GM21360 (cell line): ENCODE data around the gene SLC10A1.
"Not testable (repeated sequence)": the region's sequence is repeated elsewhere in the genome, so short reads cannot be mapped to it uniquely, and the experiment has no call there.

Source experiments
- ATAC-seq: cut with Tn5 transposase; IDR thresholded peaks from one replicate; pipeline ENCODE4 v1.9.1; 2021; ENCODE audit warnings: mild to moderate bottlenecking, moderate library complexity; ENCODE audit not compliant: unreplicated experiment

Gene SLC10A1

GRCh38 chr14:69796797-69797500 is at the start of gene SLC10A1:
SLC10A1 (minus strand) TSS chr14:69797241; CDS start chr14:69797155, 86 bp downstream.
- no peak for ATAC-seq

GRCh38 chr14:69845787-69846186 is 48.7 kb upstream of the SLC10A1 start:
- ATAC-seq, result no peak

DNA sequence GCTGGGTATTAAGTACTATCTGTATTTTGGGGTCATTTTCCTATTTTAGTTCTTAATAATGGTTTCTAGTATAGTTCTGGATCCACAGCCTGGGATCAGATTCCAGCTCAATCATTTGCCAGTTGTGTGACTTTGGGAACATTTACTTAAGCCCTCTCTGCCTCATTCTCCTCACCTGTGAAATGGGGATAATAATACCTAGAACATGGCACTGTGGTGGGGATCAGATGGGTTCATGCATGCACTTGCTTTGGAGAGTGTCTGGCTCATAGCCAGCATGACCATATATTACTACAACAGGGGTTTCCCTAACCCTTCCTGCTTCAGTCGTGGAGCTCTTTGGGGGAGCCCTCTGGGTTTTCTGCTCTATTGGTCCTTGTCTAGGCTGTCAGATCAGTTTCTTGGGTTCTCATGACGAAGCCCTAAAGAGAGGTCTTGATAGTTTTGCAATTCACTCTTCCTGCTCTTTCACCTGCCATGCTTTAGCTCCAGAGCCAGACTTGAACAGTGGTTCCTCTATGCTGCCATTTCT is 48.1 kb upstream of the SLC10A1 start:
- no peak for ATAC-seq

- no peak for ATAC-seq
Measured at GRCh38 chr14:69844171-69844570, 47.1 kb upstream of the SLC10A1 start.

DNA sequence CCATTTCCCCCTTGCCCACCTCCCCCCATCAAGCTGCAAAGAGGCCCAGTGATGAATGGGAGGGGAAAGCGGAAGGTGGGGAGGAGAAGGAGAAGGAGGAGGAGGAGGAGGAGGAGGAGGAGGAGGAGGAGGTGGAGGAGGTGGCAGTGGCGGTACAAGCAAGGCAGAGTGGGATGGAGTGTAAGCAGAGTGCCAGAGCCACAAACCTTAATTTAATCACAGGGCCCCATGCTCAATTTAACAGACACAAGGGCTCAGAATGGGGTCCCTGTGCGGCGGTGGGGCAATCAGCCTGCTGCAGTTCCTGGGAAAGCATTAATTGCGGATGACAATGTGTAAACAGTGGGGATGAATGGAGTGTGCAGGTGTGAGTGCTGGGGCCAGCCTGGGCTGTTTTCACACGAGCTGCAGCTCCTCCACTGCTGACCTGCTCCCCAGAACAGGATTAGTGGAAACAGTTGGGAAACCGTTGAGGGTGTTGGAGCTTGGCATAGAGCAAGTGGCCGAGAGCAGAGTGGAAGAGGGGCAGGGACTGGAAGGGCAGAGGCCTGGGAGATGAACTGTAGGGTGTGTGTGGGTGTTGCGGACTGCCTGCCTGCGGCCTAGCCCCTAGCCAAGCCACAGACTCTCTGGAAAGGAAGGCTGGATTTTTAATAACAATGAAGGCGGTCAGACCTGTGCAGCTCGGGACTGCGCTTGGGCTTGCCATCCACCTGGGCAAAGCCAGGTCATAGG is 45.8 kb upstream of the SLC10A1 start:
- ATAC-seq, result no peak

DNA sequence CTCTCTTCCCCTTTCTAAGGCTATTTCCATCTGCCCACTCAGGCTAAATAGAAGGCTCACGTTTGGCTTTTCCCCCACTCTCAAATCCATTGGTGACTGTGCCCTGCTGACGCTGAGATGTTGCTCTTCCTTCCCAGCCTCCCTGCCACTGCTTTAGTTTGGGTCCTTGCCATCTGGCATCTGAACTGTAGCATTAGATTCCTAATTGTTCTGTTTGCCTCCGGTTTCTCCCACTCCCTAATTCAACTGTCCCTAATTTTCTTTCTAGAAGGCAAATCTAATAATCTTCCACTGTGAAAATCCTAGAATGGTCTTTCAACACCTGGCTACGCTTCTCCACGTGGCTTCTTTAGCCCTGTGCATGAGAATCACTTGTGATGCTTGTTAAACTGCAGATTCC is 44.6 kb upstream of the SLC10A1 start:
- ATAC-seq, result no peak

DNA sequence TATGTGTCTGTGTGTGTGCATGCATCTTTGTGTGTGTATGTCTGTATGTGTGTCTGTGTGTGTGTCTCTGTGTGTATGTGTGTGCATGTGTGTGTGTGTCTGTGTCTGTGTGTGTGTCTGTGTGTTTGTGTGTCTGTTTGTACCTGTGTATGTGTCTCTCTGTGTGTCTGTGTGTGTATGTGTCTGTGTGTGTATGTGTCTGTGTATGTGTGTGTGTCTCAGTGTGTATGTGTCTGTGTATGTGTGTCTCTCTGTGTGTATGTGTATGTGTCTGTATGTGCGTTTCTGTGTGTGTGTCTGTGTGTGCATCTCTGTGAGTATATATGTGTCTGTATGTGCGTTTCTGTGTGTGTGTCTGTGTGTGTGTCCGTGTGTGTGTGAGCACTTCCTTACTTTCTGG is 42.6 kb upstream of the SLC10A1 start:
- ATAC-seq, result no peak

- ATAC-seq, result no peak
Measured at GRCh38 chr14:69838881-69839416, 41.9 kb upstream of the SLC10A1 start.

- no peak for ATAC-seq
Measured at GRCh38 chr14:69828879-69829278, 31.8 kb upstream of the SLC10A1 start.

- no peak for ATAC-seq
Measured at GRCh38 chr14:69828354-69828753, 31.3 kb upstream of the SLC10A1 start.

GRCh38 chr14:69827560-69827959 is 30.5 kb upstream of the SLC10A1 start:
- no peak for ATAC-seq

DNA sequence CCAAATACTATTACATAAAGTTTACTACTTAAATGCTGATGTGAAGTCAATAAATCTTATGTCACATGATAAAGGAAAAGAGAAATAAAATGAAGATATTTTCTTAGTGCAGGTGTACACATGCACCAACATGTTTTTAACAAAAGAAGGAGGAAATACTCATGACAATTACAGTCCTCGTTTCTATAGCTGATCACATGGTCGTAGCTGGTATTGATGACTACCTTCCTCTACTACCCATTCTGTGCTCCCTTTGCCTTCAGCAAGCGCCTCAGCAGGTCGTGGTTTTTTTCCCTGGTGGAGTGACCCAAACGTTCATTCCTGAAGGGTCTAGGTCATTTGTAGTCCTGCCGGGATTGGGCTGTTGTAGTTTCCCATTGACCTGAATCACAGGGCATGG is 25.4 kb upstream of the SLC10A1 start:
- ATAC-seq, result no peak

GRCh38 chr14:69820991-69821390 is 23.9 kb upstream of the SLC10A1 start:
- ATAC-seq, result no peak

DNA sequence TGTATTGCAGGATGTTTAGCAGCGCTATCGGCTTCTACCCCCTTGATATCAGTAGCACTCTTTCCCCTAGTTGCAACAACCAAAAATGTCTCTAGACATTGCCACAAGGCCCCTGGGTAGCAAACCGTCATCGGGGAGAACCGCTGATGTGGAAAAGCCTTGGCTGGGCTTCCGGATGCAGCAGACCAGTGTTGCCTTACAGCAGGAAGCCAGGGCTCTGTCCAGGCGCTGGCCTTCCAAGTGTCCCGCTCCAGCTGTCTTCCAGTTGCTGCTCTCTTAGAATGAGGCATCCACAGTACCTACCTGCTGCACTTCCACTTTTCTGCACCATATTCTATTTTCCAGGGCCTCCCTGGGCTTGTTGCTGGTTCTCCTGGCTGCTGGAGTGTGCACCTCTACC is 22.6 kb upstream of the SLC10A1 start:
- ATAC-seq, result no peak

- ATAC-seq, result no peak
Measured at GRCh38 chr14:69818758-69819191, 21.7 kb upstream of the SLC10A1 start.

GRCh38 chr14:69816216-69816615 is 19.2 kb upstream of the SLC10A1 start:
- ATAC-seq, result no peak

DNA sequence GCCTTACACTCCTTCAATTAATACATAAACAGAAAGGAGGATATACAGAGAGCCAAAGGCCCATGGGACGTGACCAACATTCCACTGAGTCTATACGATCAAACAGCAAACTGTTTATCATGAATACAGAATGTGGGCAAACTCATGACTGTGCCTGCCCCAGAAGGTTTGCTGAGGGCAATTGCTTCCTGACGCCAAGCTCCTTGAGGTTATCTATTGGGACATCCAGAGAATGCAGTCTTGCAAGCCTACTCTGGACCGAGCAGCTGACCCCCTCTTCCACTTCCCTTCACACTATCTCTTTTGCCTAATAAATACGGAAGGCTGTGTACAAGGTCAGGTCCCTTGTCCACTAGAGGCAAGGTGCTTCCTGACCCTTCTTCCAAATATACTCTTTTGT is 18.5 kb upstream of the SLC10A1 start:
- no peak for ATAC-seq

- no peak for ATAC-seq
Measured at GRCh38 chr14:69814397-69814796, 17.4 kb upstream of the SLC10A1 start.

- ATAC-seq, result not testable (repeated sequence)
Measured at GRCh38 chr14:69813346-69813745, 16.3 kb upstream of the SLC10A1 start.

- ATAC-seq, result no peak
Measured at GRCh38 chr14:69812711-69813110, 15.7 kb upstream of the SLC10A1 start.

GRCh38 chr14:69811868-69812252 is 14.8 kb upstream of the SLC10A1 start:
- no peak for ATAC-seq
